NCI-H2029 (cell line): ENCODE data around the gene CFAP43.

Source experiments
- DNase-seq: peaks from one replicate; lab custom pipeline; 2025; lab: John Stamatoyannopoulos, UW

Gene CFAP43

DNA sequence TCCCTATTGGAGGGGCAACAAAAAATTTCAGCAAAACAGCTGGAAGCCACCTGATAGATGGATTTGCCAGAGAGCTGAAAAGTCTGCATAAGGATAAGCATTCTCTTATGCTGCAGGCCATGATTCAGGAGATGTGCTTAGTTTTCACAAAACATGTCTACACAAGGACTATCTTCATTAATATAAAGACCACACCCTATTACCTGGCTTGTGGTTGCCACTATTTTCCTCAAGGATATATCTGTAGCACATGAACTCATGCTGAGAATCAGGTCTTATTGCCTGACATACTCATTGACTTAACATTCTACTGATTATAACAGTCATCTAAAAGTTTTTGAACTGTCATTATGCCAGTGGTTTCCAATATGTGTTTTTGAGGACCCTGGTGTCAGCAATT, 139.4 kb downstream of the CFAP43 start:
- DNase-seq = no peak

DNA sequence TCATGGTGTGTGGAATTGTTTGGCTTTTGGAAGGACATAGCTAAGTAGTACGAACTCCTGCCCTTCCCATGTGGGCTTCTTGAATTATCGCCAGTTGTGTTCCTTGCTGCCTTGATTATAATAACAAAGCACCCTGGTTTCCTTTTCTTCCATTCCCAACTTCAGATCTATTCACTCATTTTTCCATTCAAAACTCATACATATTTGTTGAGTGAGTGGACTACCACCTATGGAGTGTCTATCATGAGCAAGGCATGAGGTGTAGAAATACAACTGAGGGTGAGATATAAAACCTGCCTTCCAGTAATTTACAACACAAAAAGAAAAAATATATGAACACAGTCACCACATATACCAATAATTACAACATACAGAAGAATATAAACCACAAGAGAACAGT, 141.6 kb downstream of the CFAP43 start:
- DNase-seq = no peak

GRCh38 chr10:104089621-104090020, 142.5 kb downstream of the CFAP43 start:
- DNase-seq = no peak

GRCh38 chr10:104088239-104088638, 143.9 kb downstream of the CFAP43 start:
- no peak for DNase-seq

DNA sequence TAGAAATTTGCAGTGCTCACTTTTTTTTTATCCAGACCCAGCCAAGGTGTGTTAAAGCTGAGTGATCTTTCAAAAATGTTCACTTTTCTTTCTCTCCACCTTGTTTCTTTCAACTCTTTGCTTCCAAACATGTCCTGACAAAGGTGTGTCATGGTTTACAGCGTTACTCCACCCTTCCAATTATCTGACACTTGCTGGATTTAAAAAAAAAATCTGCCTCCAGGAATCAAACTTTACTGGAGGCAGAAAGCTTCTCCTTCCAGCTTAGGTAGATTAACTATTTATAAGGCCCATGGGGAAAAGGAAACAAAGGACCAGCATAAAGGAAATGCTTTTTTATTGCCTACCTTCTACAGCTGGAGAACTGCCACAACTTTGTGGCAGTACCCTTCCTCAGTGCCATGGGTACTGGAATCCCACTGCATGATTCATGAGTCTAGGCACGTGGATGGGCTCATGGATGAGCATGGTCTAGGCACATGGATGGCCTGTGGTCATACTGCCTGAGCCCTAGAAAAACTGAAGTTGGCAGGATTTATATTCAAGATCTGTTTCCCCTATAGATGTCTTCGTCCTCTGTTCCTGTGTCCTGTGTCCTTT, 146.3 kb downstream of the CFAP43 start, which contains the start of gene COL17A1:
COL17A1 (minus strand) TSS at position 80 of the 600 bp plus-strand sequence. CDS start 5,207 bp downstream, outside the sequence.
- DNase-seq = no peak

GRCh38 chr10:104084482-104085142, 147.6 kb downstream of the CFAP43 start:
- no peak for DNase-seq

DNA sequence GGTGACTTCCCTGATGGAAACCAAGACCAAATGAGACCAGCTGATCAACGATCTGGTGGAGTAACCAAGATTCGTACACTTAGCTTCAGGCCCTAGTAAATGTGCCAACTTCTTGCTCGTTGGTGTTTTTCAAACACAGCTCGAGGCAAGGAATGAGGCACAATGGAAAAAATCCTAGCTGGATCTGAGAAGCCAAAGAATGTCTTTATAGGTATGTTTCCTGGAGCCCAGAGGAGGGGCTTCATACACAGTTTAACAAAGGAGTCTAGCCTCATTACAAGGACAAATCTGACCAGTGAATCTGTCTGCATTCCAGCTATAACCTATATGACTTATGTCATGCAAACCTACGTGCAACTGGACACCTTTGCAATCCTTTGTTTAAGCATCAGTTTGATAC, 150.2 kb downstream of the CFAP43 start:
- no peak for DNase-seq

DNA sequence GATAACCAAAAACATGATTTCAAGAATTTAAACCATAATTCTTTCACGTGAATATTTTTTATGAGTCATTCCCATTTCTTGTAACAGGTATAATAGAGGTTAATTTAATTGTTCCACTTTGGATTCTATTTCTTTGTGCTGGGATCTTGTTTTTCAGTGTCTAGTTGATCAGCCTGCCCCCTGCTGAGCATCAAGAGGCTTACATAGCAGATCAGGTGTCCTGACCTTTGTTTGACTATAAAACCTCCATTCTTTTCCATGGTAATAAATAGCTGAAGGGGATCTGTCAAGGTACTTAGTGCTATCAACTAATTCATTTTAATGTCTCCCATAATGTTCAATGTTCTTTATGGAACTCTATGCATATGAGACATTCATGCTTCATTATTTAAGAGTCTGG, 151.4 kb downstream of the CFAP43 start:
- DNase-seq = peak; percentile 27
